Esophagus (tissue), 2 donors: ENCODE measurements around the gene RASSF7. TPM values are rescaled to one million over a fixed set of nuclear protein-coding genes. Genes with fewer than 3 reads are reported as not detected.

Experiments used
- H3K27ac ChIP-seq, 2 donors: one replicate each; pipeline ENCODE4 v1.5.1; 2013; ENCODE audit warnings: low read depth in 2 of 2, mild to moderate bottlenecking in 2 of 2, inconsistent platforms in 1 of 2, low read length in 1 of 2, moderate library complexity in 1 of 2
- H3K27me3 ChIP-seq, 2 donors: one replicate each; pipeline ENCODE4 v1.6.1; 2013; ENCODE audit warnings: low read length in 2 of 2, control low read depth in 1 of 2, mild to moderate bottlenecking in 1 of 2; ENCODE audit not compliant: insufficient read depth in 2 of 2, control insufficient read depth in 1 of 2
- H3K36me3 ChIP-seq, 2 donors: one replicate each; pipeline ENCODE4 v1.6.1; 2013; ENCODE audit warnings: low read length in 1 of 2; ENCODE audit not compliant: control insufficient read depth in 2 of 2, insufficient read depth in 2 of 2
- H3K4me1 ChIP-seq, 2 donors: one replicate each; pipeline ENCODE4 v1.6.1; 2013; ENCODE audit warnings: low read length in 1 of 2; ENCODE audit not compliant: control insufficient read depth in 2 of 2, insufficient read depth in 2 of 2
- H3K4me3 ChIP-seq, 2 donors: one replicate each; pipeline ENCODE4 v1.5.1; 2013; ENCODE audit warnings: low read length in 2 of 2, mild to moderate bottlenecking in 2 of 2, low read depth in 1 of 2, moderate library complexity in 1 of 2
- H3K9me3 ChIP-seq, 2 donors: one replicate each; pipeline ENCODE4 v1.6.1; 2013; ENCODE audit warnings: mild to moderate bottlenecking in 2 of 2, low read depth in 1 of 2, low read length in 1 of 2, moderate library complexity in 1 of 2; ENCODE audit not compliant: control insufficient read depth in 2 of 2, insufficient read depth in 1 of 2
- WGBS, 2 donors: extraction: QIAGEN DNeasy Blood & Tissue Kit; methylation state at CpG; one replicate each; pipeline ENCODE4 v1.1.7; 2013; 5-methylcytosine and 5-hydroxymethylcytosine counted together
- polyA plus RNA-seq, 2 donors: library from polyadenylated mRNA; stranded (reverse); fragments of 200-250 nt; gene quantifications; one replicate each; pipeline ENCODE4 v1.2.3, GENCODE V29; 2013
- donor health status: healthy with polysubstance abuse.
- donor health status: Bipolar disorder and iron deficiency.

The RASSF7 gene
- polyA plus RNA-seq, 2 donors, result 46.6 to 82.4 TPM

DNA sequence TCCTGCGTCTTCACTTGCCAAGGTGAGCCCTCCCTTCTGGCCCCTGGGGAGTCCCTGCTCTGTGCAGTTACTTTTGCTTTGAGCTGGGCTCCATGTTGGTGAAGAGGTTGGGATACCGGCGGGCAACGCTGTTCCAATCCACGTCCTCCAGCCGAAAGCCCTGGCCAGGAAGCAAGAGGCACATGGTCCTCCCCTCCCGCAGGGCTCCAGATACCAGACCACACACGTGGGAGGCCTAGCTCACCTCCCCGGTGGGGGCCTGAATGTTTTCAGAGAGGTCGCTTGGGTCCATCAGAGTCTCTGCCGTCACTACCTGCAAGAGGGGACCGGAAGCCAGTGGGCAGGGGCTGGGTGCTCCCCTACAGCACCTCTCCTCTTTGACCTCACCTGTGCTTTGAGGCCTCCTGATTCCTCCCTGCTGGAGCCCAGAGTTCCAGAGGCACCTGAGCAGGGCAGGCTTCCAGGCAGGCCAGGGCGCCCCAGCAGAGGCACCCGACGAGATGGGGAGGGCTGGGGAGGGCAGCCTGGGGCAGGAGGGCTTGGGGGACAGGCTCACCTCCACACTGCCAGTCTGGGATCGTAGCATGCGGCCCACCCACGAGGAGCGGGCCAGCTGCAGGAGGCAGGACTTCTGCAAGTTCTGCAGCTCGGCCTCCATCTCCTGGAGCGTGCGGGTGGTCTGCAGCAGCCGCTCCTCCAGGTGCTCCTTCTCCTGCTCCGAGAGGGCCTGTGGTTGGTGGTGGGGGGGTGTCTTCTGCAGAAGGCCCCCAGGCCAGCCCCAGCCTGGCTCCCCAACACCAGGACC is 3.2 kb upstream of the RASSF7 start:
- H3K36me3 ChIP-seq, result peaks cover 0 to 6% of the 10 kb centered on the region in 2 donors
- H3K27ac ChIP-seq, result no peak overlapping the region
- no peaks in the 10 kb centered on the region for H3K9me3 ChIP-seq
- H3K4me3 ChIP-seq, result no peak overlapping the region
- H3K27me3 ChIP-seq, result no peaks in the 10 kb centered on the region
- H3K4me1 ChIP-seq, result peaks cover 6 to 18% of the 10 kb centered on the region in 2 donors
- 84 to 87% methylated on average over 23 to 24 of the region's 24 CpGs for WGBS, 2 donors

DNA sequence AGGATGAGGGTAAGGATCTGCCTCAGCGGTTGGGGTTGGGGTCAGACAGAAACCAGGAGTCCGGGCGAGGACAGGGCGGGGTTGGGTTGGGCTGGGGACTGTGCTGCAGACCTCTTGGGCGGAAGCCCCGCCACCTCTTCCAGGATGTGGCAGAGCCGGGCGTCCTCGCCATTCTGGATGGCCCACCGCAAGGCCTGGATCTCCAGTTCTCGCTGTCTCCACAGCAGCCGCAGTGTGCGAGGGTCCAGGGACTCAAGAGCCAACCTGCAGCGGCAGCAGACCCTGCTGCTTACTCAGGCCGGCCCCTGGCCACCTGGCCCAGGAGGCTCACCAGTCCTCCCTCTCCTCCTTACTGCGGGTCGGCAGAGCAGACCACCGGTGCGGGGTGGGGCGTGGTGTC is 2.3 kb upstream of the RASSF7 start:
- Histone ChIP-seq H3K4me1 (peaks cover 6 to 21% of the 10 kb centered on the region in 2 donors), H3K9me3 (no peaks in the 10 kb centered on the region), H3K27me3 (no peaks in the 10 kb centered on the region), H3K27ac (no peak overlapping the region), H3K36me3 (peaks cover 0 to 12% of the 10 kb centered on the region in 2 donors), H3K4me3 (no peak overlapping the region)
- WGBS, 2 donors, result 89 to 90% methylated on average over 17 to 20 of the region's 20 CpGs

DNA sequence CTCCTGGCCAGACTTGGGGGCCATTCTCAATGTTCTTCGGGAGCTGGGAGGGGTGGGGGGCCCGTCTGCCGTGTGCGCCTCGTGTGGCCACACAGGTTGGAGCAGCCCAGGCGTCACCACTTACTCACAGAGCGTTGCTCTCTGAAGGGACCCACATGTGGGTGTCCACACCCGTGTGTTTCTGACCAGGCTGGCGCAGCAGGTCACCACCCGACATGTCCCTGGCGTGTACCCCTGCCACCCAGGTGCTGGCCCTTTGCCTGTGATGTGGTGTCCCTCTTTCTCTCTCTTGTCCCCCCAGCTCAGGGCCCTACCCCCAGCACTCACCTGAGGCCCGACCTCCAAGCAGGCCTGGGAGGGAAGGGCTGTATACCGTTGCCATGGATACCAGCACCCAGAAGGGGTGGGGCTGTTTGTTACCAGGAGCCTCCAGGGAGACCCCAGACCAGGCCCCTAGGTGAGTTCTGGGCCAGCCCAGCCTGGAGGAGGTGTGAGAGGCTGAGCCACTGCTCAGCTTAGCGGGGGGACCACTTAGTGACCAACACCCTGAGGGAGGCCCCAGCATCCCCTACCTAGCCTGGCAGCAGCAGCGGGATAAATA is 1.6 kb upstream of the RASSF7 start:
- H3K27ac ChIP-seq, result no peak overlapping the region
- H3K4me3 ChIP-seq, result no peak overlapping the region
- H3K27me3 ChIP-seq, result no peaks in the 10 kb centered on the region
- peaks cover 0 to 15% of the 10 kb centered on the region in 2 donors for H3K36me3 ChIP-seq
- WGBS, 2 donors, result 81% methylated on average over 15 of the region's 15 CpGs
- no peaks in the 10 kb centered on the region for H3K9me3 ChIP-seq
- peaks cover 6 to 25% of the 10 kb centered on the region in 2 donors for H3K4me1 ChIP-seq

DNA sequence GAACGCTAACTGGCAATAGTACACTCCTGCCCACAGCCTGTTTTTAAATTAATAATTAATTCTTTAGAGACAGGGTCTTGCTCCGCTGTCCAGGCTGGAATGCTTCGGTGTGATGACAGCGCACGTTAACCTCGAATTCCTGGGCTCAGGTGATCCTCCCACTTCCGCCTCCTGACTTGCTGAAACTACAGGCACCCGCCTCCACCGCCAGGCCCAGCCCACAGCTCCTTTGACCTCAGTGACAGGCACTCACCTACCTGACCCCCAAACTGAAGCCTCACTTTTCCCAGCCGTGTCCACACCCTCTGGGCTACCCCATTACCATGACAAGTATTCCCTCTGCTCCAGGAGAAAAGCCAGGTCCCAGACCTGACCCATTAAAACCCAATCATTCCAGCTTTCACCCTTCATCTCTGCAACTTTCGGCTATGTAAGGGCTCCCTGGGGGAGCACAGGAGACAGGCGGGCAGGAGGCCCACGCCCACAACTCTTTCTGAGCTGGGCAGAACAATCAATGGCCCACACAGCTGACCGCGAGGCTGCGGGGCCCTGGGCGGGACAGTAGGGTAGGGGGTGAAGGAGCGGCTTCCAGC is 962 bp upstream of the RASSF7 start:
- Histone ChIP-seq H3K9me3 (no peaks in the 10 kb centered on the region), H3K4me3 (peak overlapping the region; percentile 62 to 80), H3K27ac (peak overlapping the region; percentile 82 to 84), H3K4me1 (peaks cover 6 to 21% of the 10 kb centered on the region in 2 donors), H3K27me3 (no peaks in the 10 kb centered on the region), H3K36me3 (peaks cover 0 to 15% of the 10 kb centered on the region in 2 donors)
- WGBS, 2 donors, result 64 to 67% methylated on average over 18 of the region's 18 CpGs

DNA sequence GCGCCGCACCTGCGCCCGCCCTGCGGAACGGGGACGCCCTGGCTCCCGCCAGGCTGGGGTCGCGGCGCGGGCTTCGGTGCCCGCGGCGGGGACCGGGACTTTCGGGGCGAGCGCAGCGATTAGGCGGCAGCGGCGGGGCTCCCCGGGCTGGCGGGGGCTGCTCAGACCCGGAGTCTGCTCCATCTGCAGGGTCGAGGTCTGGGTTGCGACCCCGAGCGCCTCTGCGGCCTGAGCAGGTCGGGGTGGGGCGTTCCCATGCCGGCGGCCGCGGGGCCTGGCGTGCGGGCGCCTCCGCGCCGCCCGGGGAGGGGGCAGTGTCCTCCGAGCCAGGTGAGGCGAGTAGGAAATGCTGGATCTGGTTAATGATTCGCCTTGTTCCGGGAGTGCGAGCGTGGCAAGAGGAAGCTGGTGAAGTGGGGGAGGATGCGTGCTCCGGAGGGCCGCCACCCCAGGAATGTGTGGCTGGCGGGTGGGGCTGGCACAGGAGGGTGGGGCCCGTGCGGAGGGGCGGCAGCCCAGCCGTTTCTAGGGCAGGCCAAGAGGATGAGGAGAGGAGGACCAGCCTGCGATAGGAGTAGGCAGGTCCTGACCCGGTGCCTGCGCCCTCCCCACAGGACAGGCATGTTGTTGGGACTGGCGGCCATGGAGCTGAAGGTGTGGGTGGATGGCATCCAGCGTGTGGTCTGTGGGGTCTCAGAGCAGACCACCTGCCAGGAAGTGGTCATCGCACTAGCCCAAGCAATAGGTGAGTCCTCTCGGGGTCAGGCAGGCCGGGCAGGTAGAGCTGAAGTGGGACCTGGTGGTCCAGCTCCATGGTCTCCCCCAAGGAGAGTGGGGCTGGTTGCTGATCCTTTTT is 606 bp downstream of the RASSF7 start:
- no peaks in the 10 kb centered on the region for H3K27me3 ChIP-seq
- H3K27ac ChIP-seq, result peak overlapping the region; percentile 81 to 92

DNA sequence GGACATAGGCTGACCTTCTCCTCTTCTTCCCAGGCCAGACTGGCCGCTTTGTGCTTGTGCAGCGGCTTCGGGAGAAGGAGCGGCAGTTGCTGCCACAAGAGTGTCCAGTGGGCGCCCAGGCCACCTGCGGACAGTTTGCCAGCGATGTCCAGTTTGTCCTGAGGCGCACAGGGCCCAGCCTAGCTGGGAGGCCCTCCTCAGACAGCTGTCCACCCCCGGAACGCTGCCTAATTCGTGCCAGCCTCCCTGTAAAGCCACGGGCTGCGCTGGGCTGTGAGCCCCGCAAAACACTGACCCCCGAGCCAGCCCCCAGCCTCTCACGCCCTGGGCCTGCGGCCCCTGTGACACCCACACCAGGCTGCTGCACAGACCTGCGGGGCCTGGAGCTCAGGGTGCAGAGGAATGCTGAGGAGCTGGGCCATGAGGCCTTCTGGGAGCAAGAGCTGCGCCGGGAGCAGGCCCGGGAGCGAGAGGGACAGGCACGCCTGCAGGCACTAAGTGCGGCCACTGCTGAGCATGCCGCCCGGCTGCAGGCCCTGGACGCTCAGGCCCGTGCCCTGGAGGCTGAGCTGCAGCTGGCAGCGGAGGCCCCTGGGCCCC is 1.4 kb downstream of the RASSF7 start:
- Histone ChIP-seq H3K27me3 (no peaks in the 10 kb centered on the region), H3K4me1 (peaks cover 3 to 29% of the 10 kb centered on the region in 2 donors), H3K4me3 (peak overlapping the region; percentile 78 to 80), H3K27ac (peak overlapping the region in 1 of 2 donors; percentile 92), H3K9me3 (no peaks in the 10 kb centered on the region), H3K36me3 (peaks cover 0 to 23% of the 10 kb centered on the region in 2 donors)
- WGBS, 2 donors, result 92 to 93% methylated on average over 29 of the region's 29 CpGs

More for the DNA sequence above, 606 bp downstream of the RASSF7 start:
- Histone ChIP-seq H3K4me3 (peak overlapping the region; percentile 78 to 80), H3K9me3 (no peaks in the 10 kb centered on the region), H3K4me1 (peaks cover 3 to 27% of the 10 kb centered on the region in 2 donors), H3K36me3 (peaks cover 0 to 20% of the 10 kb centered on the region in 2 donors)
- 6 to 7% methylated on average over 65 to 67 of the region's 67 CpGs for WGBS, 2 donors

DNA sequence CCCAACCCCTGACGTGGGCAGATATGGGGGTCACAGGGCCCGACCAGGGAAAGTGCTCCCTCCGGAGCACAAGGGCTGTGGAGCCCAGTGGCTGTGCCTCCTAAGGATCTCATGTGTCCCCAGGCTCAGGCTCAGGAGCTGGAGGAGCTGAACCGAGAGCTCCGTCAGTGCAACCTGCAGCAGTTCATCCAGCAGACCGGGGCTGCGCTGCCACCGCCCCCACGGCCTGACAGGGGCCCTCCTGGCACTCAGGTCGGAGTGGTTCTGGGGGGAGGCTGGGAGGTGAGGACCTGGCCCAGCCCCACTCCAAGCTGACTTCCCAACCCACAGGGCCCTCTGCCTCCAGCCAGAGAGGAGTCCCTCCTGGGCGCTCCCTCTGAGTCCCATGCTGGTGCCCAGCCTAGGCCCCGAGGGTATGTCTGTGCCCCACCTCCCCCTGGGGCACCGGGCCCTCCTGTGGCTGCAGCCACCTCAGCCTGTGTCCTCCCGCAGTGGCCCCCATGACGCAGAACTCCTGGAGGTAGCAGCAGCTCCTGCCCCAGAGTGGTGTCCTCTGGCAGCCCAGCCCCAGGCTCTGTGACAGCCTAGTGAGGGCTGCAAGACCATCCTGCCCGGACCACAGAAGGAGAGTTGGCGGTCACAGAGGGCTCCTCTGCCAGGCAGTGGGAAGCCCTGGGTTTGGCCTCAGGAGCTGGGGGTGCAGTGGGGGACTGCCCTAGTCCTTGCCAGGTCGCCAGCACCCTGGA is 2.5 kb downstream of the RASSF7 start:
- peak overlapping the region in 1 of 2 donors; percentile 11 for H3K4me3 ChIP-seq
- peaks cover 0 to 25% of the 10 kb centered on the region in 2 donors for H3K36me3 ChIP-seq
- H3K4me1 ChIP-seq, result peaks cover 3 to 32% of the 10 kb centered on the region in 2 donors
- 88 to 90% methylated on average over 17 to 18 of the region's 18 CpGs for WGBS, 2 donors
- peak overlapping the region in 1 of 2 donors; percentile 84 for H3K27ac ChIP-seq
- no peaks in the 10 kb centered on the region for H3K9me3 ChIP-seq
- H3K27me3 ChIP-seq, result no peaks in the 10 kb centered on the region

GRCh38 chr11:563812-564578 is 3.2 kb downstream of the RASSF7 start:
- H3K4me1 ChIP-seq, result peaks cover 3 to 32% of the 10 kb centered on the region in 2 donors
- 67 to 77% methylated on average over 12 of the region's 12 CpGs for WGBS, 2 donors
- no peaks in the 10 kb centered on the region for H3K27me3 ChIP-seq
- H3K9me3 ChIP-seq, result no peaks in the 10 kb centered on the region
- no peak overlapping the region for H3K4me3 ChIP-seq
- H3K27ac ChIP-seq, result peak overlapping the region; percentile 50 to 84
- H3K36me3 ChIP-seq, result peaks cover 0 to 25% of the 10 kb centered on the region in 2 donors
